DOHH2 (cell line): ENCODE results near the gene TMEM47.

Experiments used
- CTCF ChIP-seq: fragments of 200-600 bp; sonication (generic); IDR thresholded peaks from one replicate; pipeline ENCODE4 v1.5.1; 2014; ENCODE audit warnings: antibody characterized with exemption, mild to moderate bottlenecking, low read depth, low read length; ENCODE audit not compliant: poor library complexity, severe bottlenecking
- EZH2phosphoT487 ChIP-seq: fragments of 200-600 bp; sonication (generic); IDR thresholded peaks from 2 replicates; pipeline ENCODE4 v1.6.1; 2017; ENCODE audit warnings: borderline replicate concordance, mild to moderate bottlenecking, antibody characterized with exemption, low read length, moderate library complexity, mixed read lengths

DNA sequence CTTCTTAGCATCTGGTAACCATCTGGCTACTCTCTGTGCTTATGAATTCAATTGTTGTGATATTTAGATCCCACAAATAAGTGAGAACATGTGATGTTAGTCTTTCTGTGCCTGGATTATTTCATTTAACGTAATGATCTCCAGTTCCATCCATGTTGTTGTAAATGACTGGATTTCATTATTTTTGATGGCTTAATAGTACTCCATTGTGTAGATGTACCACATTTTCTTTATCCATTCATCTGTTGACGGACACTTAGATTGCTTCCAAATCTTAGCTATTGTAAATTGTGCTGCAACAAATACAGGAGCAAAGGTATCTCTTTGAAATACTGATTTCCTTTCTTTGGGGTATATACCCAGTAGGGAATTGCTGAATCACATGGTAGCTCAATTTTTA, 30.0 kb upstream of the TMEM47 start:
- TF ChIP-seq CTCF, result no peak
- TF ChIP-seq EZH2phosphoT487, result no peak
